HG02571 (cell line): ENCODE data around the gene DNMT3L.
"Not testable (repeated sequence)": the region's sequence is repeated elsewhere in the genome, so short reads cannot be mapped to it uniquely, and the experiment has no call there.

Source experiments
- ATAC-seq: cut with Tn5 transposase; IDR thresholded peaks from one replicate; pipeline ENCODE4 v1.9.1; 2021; ENCODE audit warnings: mild to moderate bottlenecking, moderate library complexity; ENCODE audit not compliant: unreplicated experiment

DNMT3L gene

DNA sequence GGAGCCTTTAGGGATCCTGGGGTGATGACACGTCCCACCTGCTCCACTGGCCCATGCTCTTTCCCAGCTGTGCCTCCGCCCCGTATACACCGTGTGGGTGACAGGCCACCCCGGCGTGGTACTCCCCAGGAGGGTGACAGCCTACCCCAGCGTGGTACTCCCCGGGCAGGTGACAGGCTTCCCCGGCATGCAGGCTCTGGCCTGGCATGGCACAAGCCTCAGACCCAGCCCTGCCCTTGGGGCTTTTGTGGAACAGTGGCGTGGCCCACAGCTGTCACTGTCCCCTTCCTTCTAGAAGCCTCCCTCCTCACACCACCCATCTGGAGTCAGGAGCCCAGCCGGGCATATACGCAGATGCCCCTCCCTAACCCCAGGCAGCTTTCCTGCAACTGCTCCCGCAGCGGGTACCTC lies 33.5 kb upstream of the DNMT3L start:
- no peak for ATAC-seq

DNA sequence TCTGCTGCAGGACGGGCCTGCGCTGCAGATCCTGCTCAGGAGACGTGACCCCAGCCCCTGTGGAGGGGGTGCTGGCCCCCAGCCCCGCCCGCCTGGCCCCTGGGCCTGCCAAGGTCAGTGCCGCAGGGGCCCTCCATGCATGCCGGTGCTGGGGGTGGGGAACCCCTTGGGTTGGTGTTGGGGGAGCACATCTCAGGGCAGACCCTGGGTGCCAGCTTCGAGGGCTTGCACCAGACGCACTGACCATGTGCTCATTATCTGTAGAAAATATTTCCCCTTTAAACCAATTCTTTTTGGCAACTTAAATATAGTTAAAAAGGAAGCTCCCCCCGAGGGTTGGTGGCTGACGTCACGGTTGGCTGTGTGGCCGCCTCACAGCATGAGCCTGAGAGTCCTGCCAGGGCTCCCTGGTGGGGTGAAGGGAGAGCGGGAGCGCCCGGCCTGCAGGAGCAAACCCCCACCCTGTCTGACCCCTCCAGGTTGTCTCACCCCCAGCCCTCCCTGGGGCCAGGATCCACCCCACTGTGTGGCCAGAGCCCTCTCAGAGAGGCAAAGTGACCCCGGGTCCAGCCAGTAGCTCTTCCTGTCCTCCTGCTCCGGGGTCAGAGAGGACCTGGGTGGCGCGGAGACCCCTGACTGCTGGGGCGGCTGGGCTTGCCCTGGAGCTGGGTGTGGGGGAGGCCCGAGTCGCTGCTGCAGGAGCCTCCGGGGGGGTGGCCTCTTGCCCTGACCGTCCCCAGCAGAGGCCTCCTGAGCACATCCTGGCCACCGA lies 32.9 kb upstream of the DNMT3L start:
- no peak for ATAC-seq

DNA sequence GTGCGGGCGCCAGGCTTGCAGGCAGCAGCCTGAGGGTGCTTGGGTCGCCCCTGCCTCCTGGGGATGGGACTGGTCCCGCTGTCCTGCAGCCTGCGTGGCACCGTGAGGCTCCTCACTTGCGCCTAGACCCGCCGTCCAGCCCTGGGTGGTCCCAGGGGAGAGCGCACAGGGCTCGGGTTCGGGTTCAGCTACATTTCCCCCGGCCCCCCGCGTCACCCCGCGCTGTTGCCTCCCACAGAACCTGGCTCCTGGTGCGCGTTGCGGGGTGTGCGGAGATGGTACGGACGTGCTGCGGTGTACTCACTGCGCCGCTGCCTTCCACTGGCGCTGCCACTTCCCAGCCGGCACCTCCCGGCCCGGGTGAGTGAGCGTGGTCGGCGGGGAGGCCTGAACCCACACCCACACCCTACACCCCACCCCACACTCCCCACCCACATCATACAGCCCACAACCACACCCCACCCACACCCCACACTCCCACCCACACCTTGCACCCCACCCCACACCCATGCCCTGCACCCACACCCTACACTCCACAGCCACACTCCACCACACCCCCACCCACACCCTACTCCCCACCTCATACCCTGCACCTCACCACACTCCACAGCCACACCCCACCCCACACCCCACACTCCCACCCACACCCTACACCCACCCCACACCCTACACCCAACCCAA lies 32.0 kb upstream of the DNMT3L start:
- ATAC-seq: no peak

DNA sequence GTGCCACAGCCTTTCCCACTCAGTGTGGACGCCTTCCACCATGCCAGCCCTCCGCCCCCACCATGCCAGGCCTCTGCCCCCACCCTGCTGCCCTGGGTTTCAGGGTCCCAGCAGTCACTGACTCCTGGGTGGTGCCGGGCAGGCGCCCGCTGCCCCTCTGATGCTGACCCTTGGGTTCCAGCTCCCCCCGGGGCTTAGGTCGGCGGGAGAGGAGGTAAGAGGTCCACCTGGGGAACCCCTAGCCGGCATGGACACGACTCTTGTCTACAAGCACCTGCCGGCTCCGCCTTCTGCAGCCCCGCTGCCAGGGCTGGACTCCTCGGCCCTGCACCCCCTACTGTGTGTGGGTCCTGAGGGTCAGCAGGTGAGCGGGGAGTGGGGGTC lies 31.1 kb upstream of the DNMT3L start:
- ATAC-seq: no peak

DNA sequence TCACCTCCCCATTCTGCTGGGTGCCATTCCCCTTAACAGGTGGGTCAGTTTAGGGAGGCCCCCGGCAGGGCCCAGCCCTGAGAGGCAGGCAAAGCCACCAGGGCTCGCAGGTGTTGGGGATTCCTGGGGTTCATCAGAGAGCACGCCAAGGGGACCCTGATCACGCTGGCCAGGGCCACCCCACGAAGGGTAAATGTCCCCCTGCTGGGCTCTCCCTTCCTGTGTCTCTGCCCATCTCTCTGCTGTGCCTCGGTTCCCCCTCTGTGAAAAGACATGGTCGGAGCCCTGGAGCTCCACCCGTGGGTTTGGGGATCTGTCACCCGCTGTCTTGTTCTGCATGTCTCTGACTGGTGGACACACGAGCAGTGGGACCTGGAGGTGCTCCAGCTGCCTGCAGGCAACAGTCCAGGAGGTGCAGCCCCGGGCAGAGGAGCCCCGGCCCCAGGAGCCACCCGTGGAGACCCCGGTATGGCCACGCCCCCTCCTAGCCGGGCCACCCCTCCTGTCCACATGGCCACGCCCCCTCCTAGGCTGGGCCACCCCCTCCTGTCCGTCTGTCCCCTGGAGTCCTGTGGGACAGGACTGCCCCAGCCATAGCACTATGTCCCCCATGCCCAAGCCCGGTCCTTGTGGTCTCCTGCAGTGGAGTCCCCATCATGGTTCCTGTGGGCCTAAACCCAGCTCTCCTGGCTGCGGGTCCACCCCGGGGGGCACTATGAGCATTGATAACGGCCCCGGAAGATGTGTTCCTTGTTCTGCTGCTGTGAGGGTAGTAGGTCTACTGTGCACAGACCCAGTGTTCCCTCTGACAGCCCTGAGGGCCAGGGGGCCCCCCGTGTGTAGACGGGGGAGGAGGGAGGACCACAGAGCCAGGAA lies 30.5 kb upstream of the DNMT3L start:
- ATAC-seq: no peak

DNA sequence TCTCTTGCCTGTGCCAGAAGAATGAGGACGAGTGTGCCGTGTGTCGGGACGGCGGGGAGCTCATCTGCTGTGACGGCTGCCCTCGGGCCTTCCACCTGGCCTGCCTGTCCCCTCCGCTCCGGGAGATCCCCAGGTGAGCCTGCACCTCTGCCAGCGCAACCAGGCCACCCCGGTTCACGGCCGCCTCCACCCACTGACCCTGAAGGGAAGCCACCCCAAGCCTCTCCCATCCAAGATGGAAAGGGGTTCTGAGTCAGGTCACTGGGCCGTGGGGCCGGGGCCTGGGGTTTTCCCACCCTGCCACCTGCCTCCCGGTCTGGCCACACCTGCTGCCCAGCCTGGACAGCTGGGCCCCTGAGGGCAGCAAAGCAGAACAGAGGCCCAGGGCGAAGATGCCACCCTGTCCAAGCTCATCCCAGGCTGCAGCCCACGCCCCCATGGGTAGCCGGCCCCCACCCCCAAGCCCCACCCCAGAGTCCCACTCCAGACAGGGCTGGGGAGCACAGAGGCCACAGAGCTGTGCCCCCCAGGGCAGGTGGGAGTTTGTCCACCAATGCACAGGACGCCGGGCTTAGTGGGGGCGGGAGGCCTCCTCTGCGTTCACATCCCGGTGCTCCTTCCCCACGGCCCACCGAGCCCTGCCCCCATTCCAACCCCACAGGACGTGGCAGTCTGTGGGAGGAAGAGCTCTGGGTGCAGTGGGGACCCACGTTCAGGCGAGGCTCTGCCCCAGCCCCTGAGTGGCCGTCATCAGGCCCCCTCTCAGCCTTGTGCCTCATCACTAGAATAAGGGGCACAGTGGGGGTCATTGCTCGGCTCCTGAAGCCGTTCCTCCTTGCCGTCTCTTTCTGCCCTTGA lies 29.6 kb upstream of the DNMT3L start:
- no peak for ATAC-seq

DNA sequence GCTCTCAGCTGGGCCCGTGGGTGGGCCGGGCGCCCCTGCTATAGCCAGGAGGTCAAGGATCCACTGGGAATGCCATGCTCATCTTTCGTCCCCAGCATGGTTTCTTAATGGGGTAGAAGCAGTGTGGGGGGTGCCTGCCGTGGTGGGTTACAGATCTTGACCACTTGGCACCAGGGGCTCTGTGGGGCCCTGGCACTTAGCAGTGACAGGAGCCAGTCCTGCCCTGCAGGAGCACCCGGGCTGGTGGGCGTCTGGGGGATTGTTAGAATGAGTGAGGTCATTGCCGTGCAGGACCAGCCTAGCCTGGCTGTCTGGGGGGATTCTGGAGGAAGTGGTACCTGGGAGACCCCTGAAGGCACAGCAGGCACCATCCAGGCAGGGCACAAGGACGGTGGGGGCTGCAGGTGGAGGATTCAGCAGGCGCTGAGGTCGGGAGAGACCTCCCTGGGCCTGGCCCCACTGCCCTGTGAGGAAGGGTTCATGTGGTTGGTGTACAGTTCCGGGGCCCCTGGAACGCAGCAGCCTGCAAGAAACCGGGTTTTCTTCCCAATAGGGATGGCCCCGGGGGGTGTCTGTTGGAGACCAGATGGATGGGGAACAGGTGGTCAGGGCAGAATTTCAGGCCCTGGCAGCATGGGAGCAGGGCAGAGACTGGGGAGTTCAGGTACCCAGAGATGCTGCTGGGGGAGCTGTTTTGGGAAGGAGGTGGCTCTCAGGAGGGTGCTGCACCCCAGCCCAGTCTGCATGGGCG lies 28.8 kb upstream of the DNMT3L start:
- no peak for ATAC-seq

DNA sequence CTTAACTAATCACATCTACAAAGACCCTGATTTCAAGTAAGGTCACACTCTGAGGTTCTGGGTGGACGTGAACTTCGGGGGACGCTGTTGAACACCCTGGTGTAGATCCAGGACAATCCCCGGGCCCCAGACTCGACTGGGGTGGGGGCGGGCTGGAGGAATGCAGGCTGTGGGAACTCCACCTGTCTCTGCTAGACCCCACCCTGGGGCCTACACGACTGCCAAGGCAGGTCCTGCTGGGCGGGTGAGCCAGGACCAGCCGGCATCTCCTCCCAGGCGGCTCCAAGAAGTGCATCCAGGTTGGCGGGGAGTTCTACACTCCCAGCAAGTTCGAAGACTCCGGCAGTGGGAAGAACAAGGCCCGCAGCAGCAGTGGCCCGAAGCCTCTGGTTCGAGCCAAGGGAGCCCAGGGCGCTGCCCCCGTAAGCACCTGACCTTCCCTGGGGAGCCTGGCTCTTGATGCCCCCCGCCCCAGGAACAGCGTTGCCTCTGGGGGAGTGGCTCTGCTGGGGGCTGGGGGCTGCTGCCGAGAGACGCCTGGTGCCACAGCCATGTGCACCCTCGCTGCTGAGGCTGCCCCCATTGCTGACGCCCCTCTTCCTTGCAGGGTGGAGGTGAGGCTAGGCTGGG lies 27.8 kb upstream of the DNMT3L start:
- no peak for ATAC-seq

DNA sequence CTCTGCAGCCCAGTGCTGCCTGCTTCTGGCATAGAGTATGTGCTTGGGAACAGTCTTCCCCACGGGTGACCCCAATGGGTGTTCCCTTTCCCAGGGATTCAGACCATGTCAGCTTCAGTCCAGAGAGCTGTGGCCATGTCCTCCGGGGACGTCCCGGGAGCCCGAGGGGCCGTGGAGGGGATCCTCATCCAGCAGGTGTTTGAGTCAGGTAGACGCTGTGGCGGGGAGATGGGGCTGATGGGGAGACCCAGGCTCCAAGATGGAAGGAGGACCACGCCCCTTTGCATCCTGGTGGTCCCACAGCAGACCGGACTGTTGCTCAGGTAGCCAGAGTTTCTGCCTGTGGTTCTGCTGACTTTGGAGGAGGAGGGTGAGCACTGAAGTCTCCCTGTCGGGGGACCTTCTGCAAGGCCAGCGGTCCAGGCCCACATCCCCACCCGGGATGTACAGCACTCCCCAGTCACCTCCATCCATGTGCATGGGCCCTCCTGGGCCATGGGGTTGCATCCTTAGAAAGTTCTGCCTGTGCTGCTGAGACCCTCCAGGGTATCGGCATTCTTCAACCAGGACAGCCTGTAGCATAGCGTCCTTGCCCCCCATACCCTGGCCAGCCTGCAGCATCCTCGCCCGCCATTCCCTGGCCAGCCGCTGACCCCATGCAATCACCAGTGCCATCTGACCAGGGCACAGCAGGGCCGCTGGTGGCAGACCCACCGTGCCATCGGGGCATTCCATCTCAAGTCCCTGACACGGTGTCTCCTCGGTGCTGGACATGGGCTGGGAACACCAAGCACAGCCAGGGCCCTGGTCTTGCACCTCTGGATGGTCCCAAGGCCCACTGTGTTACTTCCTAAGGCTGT lies 26.8 kb upstream of the DNMT3L start:
- ATAC-seq: no peak

DNA sequence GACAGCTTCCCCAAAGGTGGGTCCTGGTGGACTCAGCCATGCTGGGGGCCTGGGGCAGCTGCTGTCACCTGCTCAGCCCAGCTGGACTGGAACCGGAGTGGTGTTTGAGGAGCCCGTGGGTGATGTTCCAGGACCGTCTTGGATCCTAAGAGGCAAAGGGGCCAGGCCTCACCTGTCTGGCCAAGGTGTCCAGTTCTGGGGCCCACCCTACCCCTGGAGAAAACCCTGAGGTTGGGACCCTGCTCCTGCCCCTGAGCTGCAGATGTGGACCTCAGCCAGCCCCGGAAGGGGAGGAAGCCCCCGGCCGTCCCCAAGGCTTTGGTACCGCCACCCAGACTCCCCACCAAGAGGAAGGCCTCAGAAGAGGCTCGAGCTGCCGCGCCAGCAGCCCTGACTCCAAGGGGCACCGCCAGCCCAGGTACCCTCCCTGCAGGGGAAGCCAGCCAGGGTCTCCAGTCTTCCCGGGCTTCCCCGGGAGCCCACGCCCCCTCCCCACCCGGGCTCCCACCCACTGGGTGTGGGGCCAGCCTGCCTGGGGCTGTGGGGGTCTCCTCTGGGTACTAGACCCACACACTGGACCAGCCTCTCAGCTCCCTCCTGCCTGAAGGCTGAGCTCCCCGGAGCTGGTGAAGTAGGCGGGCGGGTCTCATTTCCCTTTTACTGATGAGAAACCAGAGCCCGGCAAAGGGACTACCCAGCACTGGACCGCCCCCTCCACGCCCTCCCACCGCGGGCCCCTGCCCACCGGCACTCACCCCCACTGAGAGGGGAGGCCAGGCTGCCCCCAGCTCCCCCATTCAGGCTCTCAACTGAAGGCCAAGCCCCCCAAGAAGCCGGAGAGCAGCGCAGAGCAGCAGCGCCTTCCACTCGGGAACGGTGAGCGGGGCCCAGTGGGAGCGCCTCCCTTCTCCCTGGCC lies 25.3 kb upstream of the DNMT3L start:
- no peak for ATAC-seq

DNA sequence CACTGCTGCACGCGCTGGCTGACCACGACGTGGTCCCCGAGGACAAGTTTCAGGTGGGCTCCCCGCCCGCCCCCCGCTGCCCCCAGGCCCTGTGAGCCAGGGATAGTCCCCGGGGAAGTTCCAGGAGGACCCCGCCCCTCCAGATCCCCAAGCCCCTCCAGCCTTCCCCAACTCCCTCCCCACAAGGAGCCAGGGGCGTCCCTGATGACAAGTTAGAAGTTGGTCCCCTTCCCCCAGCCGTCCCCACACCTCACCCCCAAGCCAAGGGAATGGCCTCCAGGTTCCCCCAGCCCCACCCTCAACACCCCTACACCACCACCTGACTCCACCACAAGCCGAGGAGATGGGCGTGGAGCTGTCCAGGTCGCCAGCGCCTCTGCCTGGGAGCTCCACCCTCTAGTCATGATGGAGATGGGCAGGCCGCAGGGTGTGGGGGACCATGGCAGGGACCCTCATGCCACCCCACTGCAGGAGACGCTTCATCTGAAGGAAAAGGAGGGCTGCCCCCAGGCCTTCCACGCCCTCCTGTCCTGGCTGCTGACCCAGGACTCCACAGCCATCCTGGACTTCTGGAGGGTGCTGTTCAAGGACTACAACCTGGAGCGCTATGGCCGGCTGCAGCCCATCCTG lies 24.5 kb upstream of the DNMT3L start:
- ATAC-seq: no peak

DNA sequence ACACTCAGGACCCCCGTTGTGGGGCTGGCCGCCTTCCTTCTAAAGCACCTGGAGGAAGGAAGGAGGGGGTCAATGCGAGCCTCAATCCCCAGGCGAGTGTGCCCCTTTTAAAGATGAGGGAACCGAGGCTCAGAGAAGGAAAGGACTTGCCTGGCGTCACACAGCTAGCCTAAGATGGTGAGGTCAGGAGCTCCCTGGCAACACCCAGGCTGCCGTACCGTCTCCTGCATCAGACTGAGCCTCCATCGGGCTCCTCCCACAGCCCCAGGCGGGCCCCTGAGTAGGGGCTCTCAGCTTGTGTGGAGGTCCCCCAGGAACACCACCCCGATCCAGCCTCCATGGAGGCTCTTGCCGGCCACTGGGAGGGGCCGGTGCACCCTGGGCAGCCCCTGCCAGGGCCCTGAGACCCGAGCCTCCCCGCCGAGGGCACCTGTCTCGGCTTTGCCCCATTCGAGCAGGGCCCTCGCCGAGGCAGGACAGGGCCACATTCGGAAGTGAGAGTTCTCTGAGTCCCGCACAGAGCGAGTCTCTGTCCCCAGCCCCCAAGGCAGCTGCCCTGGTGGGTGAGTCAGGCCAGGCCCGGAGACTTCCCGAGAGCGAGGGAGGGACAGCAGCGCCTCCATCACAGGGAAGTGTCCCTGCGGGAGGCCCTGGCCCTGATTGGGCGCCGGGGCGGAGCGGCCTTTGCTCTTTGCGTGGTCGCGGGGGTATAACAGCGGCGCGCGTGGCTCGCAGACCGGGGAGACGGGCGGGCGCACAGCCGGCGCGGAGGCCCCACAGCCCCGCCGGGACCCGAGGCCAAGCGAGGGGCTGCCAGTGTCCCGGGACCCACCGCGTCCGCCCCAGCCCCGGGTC lies 23.7 kb upstream of the DNMT3L start, which contains the start of gene AIRE:
Gene AIRE (plus strand): TSS at position 739 of the 855 bp plus-strand sequence. CDS start 131 bp downstream, outside the sequence.
- ATAC-seq: no peak

DNA sequence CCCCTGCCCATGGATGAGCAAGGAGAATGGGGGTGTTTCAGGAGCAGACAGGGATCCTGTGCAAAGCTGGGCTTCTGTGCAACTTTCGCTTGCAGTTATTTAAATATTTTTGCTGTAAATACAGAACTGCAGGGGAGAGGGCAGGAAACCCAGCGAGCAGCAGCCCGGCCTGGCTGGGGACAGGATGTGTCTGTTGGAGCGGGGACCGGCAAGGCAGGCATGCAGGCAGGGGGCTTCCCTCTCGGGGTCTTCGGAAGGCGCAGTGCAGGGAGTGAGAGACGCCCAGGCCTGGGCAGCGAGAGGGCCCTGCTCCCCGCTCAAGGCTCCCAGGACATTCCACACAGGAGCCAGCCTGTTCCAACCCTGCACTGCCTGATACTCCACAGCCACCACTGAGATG lies 22.3 kb upstream of the DNMT3L start:
- ATAC-seq: no peak

DNA sequence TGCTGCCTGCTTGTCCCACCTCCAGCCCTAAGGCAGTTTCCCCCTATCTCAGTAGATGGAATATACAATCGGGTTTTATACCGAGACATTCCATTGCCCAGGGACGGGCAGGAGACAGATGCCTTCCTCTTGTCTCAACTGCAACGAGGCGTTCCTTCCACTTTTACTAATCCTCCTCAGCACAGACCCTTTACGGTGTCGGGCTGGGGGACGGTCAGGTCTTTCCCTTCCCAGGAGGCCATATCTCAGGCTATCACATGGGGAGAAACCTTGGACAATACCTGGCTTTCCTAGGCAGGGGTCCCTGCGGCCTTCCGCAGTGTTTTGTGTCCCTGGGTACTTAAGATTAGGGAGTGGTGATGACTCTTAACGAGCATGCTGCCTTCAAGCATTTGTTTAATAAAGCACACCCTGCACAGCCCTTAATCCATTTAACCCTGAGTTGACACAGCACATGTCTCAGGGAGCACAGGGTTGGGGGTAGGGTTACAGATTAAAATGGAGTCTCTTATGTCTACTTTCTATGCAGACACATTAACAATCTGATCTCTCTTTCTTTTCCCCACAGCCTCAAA lies 21.6 kb upstream of the DNMT3L start:
- ATAC-seq: not testable (repeated sequence)

DNA sequence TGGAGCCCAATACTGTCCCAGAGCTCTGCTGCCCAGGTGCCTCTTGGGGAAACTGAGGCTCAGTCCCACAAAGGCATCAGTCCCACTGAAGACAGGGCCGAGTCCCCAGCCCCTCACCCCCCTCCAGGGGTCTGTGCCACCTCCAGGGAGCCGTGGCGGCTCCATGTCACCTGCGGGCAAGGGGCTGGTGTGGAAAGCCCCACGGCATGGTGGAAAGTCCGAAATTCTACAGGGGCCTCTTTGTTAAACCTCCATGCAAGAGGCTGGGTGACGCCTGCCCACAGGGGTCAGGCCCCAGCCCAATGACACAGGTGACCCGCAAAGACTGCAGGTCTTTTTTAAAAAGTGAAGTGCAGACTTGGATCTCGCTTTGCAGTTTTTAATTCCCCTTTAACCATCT lies 20.7 kb upstream of the DNMT3L start:
- ATAC-seq: no peak

DNA sequence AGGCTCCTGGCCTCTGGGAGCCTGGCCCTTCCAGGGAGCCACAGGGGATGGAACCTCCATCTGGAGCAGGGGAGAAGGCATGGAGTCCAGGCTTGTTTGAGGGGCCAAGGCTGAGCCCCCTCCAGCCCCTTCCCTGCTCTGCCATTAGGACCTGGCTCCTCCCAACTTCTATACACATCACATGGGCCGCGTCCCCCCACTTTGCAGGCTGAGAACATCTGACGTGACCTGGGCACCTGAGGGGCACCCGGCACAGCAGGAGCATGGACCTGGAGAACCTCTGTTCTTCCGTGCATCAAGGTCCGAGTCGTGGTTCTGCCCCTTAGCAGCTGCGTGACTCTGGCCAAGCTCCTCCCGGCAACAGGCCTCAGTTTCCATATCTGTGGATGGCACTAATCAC lies 20.1 kb upstream of the DNMT3L start:
- ATAC-seq: no peak
